ENCODE results near the gene PNMT.

DNA sequence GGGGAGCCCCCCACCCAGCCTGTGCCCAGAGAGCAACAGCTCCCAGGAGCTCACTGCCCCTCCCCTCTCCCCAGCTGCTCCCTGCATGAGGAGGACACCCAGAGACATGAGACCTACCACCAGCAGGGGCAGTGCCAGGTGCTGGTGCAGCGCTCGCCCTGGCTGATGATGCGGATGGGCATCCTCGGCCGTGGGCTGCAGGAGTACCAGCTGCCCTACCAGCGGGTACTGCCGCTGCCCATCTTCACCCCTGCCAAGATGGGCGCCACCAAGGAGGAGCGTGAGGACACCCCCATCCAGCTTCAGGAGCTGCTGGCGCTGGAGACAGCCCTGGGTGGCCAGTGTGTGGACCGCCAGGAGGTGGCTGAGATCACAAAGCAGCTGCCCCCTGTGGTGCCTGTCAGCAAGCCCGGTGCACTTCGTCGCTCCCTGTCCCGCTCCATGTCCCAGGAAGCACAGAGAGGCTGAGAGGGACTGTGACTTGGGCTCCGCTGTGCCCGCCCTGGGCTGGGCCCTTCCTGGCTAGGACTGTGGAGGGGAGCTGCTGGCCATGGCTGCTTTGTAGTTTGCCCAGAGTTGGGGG lies 2.5 kb upstream of the PNMT start:
- TF ChIP-seq, protein P1, sequence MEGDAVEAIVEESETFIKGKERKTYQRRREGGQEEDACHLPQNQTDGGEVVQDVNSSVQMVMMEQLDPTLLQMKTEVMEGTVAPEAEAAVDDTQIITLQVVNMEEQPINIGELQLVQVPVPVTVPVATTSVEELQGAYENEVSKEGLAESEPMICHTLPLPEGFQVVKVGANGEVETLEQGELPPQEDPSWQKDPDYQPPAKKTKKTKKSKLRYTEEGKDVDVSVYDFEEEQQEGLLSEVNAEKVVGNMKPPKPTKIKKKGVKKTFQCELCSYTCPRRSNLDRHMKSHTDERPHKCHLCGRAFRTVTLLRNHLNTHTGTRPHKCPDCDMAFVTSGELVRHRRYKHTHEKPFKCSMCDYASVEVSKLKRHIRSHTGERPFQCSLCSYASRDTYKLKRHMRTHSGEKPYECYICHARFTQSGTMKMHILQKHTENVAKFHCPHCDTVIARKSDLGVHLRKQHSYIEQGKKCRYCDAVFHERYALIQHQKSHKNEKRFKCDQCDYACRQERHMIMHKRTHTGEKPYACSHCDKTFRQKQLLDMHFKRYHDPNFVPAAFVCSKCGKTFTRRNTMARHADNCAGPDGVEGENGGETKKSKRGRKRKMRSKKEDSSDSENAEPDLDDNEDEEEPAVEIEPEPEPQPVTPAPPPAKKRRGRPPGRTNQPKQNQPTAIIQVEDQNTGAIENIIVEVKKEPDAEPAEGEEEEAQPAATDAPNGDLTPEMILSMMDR (IDR thresholded peaks at IDR 0.05; ENCODE audit: poor library complexity, severe bottlenecking): no peak
- no peak for TF ChIP-seq EZH2 (IDR thresholded peaks at IDR 0.05; ENCODE audit: borderline replicate concordance, insufficient read depth, low read length, poor library complexity, severe bottlenecking)
- TF ChIP-seq TAF1 (IDR thresholded peaks at IDR 0.05; ENCODE audit: low read depth): no peak
- no peak for TF ChIP-seq POLR2AphosphoS5 (IDR thresholded peaks at IDR 0.05)
- no peak for TF ChIP-seq MXI1 (conservative IDR thresholded peaks at IDR 0.05; ENCODE audit: poor library complexity, severe bottlenecking)
- TF ChIP-seq RAD21 (conservative IDR thresholded peaks at IDR 0.05): no peak

Data from neural cell (in vitro differentiated cells).